GM08714 (cell line): ENCODE measurements around the gene CRAT.

Experiments
- H3K4me3 ChIP-seq: fragments of 200-500 bp; sonication (Bioruptor generic); 2 replicates; pipeline ENCODE4 v1.5.1; 2014; ENCODE audit warnings: mild to moderate bottlenecking, low read length, inconsistent platforms
- ZNF274 ChIP-seq: IDR thresholded peaks from 2 replicates; pipeline ENCODE4 v1.6.1; 2012; ENCODE audit warnings: mild to moderate bottlenecking, low read depth, low read length

CRAT gene

GRCh38 chr9:129110740-129111527 lies at the start of gene CRAT, which contains the start of gene PTPA:
Gene CRAT, minus strand, starts transcription at chr9:129110793. Its CDS starts 284 bp downstream, at chr9:129110509.
Gene PTPA, plus strand, starts transcription at chr9:129111415. Its CDS starts 186 bp downstream, at chr9:129111601.
- no peak for TF ChIP-seq ZNF274
- peak within 1 kb of the TSS; percentile 92 for H3K4me3 ChIP-seq

- H3K4me3 ChIP-seq = no peak overlapping the region
- no peak for TF ChIP-seq ZNF274
These were observed 45.6 kb upstream of the CRAT start for GRCh38 chr9:129156163-129156562.

- TF ChIP-seq ZNF274 = no peak
- no peak overlapping the region for H3K4me3 ChIP-seq
These were observed 44.4 kb upstream of the CRAT start for GRCh38 chr9:129154866-129155477.

GRCh38 chr9:129151469-129151868 lies 40.9 kb upstream of the CRAT start:
- H3K4me3 ChIP-seq = no peak overlapping the region
- TF ChIP-seq ZNF274 = no peak

GRCh38 chr9:129150672-129151211 lies 40.1 kb upstream of the CRAT start:
- H3K4me3 ChIP-seq = no peak overlapping the region

GRCh38 chr9:129150122-129150521 lies 39.5 kb upstream of the CRAT start:
- no peak for TF ChIP-seq ZNF274
- H3K4me3 ChIP-seq = no peak overlapping the region

More at GRCh38 chr9:129150672-129151211, 40.1 kb upstream of the CRAT start:
- TF ChIP-seq ZNF274 = no peak

- no peak overlapping the region for H3K4me3 ChIP-seq
- no peak for TF ChIP-seq ZNF274
These were observed 38.8 kb upstream of the CRAT start for GRCh38 chr9:129149442-129149841.

GRCh38 chr9:129148463-129149204 lies 38.0 kb upstream of the CRAT start:
- no peak overlapping the region for H3K4me3 ChIP-seq
- no peak for TF ChIP-seq ZNF274

GRCh38 chr9:129146441-129146941 lies 35.9 kb upstream of the CRAT start:
- TF ChIP-seq ZNF274 = no peak
- no peak overlapping the region for H3K4me3 ChIP-seq

- no peak for TF ChIP-seq ZNF274
- no peak overlapping the region for H3K4me3 ChIP-seq
These were observed 35.3 kb upstream of the CRAT start for GRCh38 chr9:129145841-129146292.

- no peak overlapping the region for H3K4me3 ChIP-seq
- no peak for TF ChIP-seq ZNF274
These were observed 34.7 kb upstream of the CRAT start for GRCh38 chr9:129145316-129145715.

- H3K4me3 ChIP-seq = no peak overlapping the region; the same call in 1 of the 2 replicates
- TF ChIP-seq ZNF274 = no peak
These were observed 32.7 kb upstream of the CRAT start for GRCh38 chr9:129143031-129143927.
